Measurements from ENCODE around the gene PARVG. TPM values are rescaled to one million over a fixed set of nuclear protein-coding genes. Genes with fewer than 3 reads are reported as not detected.

The PARVG gene
- total RNA-seq, 4 donors from 2014 or later, result 0.19 to 4.8 (median 2.7) TPM

GRCh38 chr22:44247923-44248892 is 67.5 kb downstream of the PARVG start:
- H3K36me3 ChIP-seq, result no peaks in the 10 kb centered on the region
- intact Hi-C loops (cut with DNase I; ENCODE audit: low total_unique reads), result no loop called here
- no peak overlapping the region for H3K4me3 ChIP-seq
- peaks cover 0 to 8% (median 6%) of the 10 kb centered on the region in 3 donors for H3K27me3 ChIP-seq
- H3K27ac ChIP-seq, result no peak overlapping the region
- DNase-seq (no peak), ATAC-seq (no peak)
- H3K9me3 ChIP-seq, result no peaks in the 10 kb centered on the region
- in situ Hi-C loops (cut with MboI; ENCODE audit: low sequenced_read_pairs in 4 of 4), result no loop called here
- no peaks in the 10 kb centered on the region for H3K4me1 ChIP-seq
- no peak for TF ChIP-seq CTCF (IDR thresholded peaks at IDR 0.05 in 4 of 5, conservative IDR thresholded peaks at IDR 0.05 in 1 of 5)
- TF ChIP-seq POLR2A (IDR thresholded peaks at IDR 0.05), result no peak

GRCh38 chr22:44248926-44249325 is 68.2 kb downstream of the PARVG start:
- in situ Hi-C loops (cut with MboI; ENCODE audit: low sequenced_read_pairs in 4 of 4), result no loop called here
- DNase-seq (no peak), ATAC-seq (no peak)
- H3K36me3 ChIP-seq, result no peaks in the 10 kb centered on the region
- no peak for TF ChIP-seq CTCF (IDR thresholded peaks at IDR 0.05 in 4 of 5, conservative IDR thresholded peaks at IDR 0.05 in 1 of 5)
- no peak overlapping the region for H3K27ac ChIP-seq
- peaks cover 0 to 6% (median 2%) of the 10 kb centered on the region in 3 donors for H3K27me3 ChIP-seq
- intact Hi-C loops (cut with DNase I; ENCODE audit: low total_unique reads), result no loop called here
- no peaks in the 10 kb centered on the region for H3K4me1 ChIP-seq
- no peaks in the 10 kb centered on the region for H3K9me3 ChIP-seq
- H3K4me3 ChIP-seq, result no peak overlapping the region

- no peak overlapping the region for H3K4me3 ChIP-seq
- H3K27ac ChIP-seq, result no peak overlapping the region
- no peaks in the 10 kb centered on the region for H3K9me3 ChIP-seq
- peaks cover 0 to 2% (median 0%) of the 10 kb centered on the region in 3 donors for H3K27me3 ChIP-seq
- in situ Hi-C loops (cut with MboI; ENCODE audit: low sequenced_read_pairs in 4 of 4), result no loop called here
- TF ChIP-seq CTCF (IDR thresholded peaks at IDR 0.05 in 4 of 5, conservative IDR thresholded peaks at IDR 0.05 in 1 of 5), result no peak
- TF ChIP-seq POLR2A (IDR thresholded peaks at IDR 0.05), result no peak
- intact Hi-C loops (cut with DNase I; ENCODE audit: low total_unique reads), result no loop called here
- DNase-seq (no peak), ATAC-seq (no peak)
- no peaks in the 10 kb centered on the region for H3K36me3 ChIP-seq
- H3K4me1 ChIP-seq, result no peaks in the 10 kb centered on the region
Observed at GRCh38 chr22:44249376-44250147, 68.8 kb downstream of the PARVG start.

- in situ Hi-C loops (cut with MboI; ENCODE audit: low sequenced_read_pairs in 4 of 4) (no loop called here), intact Hi-C loops (cut with DNase I; ENCODE audit: low total_unique reads) (no loop called here)
- no peaks in the 10 kb centered on the region for H3K36me3 ChIP-seq
- TF ChIP-seq CTCF (IDR thresholded peaks at IDR 0.05 in 4 of 5, conservative IDR thresholded peaks at IDR 0.05 in 1 of 5) (no peak), POLR2A (IDR thresholded peaks at IDR 0.05) (no peak)
- no peaks in the 10 kb centered on the region for H3K9me3 ChIP-seq
- DNase-seq, result no peak
- no peak for ATAC-seq
- H3K27ac ChIP-seq, result no peak overlapping the region
- no peak overlapping the region for H3K4me3 ChIP-seq
- peaks cover 0 to 4% (median 4%) of the 10 kb centered on the region in 3 donors for H3K27me3 ChIP-seq
- no peaks in the 10 kb centered on the region for H3K4me1 ChIP-seq
Observed at GRCh38 chr22:44254811-44255210, 74.1 kb downstream of the PARVG start.

Measured in gastrocnemius medialis (tissue), 4 donors.